Neural crest cell (in vitro differentiated cells): ENCODE data around the gene AKAP13. TPM values are rescaled to one million over a fixed set of nuclear protein-coding genes. Genes with fewer than 3 reads are reported as not detected.
"Not testable (repeated sequence)": the region's sequence is repeated elsewhere in the genome, so short reads cannot be mapped to it uniquely, and the experiment has no call there.

ENCODE experiments used
- DNase-seq: peaks from one replicate; pipeline ENCODE4 v3.0.0; 2021; ENCODE audit warnings: low read depth, mixed read lengths, low spot score
- H3K27ac Mint-ChIP-seq: one replicate; pipeline ENCODE4 v1.8.0; 2021; ENCODE audit warnings: mild to moderate bottlenecking, mixed read lengths; ENCODE audit not compliant: unreplicated experiment
- H3K27me3 Mint-ChIP-seq: 2 replicates; pipeline ENCODE4 v1.8.0; 2021; ENCODE audit warnings: low read depth, mild to moderate bottlenecking, mixed read lengths
- H3K36me3 Mint-ChIP-seq: 2 replicates; pipeline ENCODE4 v1.8.0; 2021; ENCODE audit warnings: low read depth, mild to moderate bottlenecking, mixed read lengths
- H3K4me1 Mint-ChIP-seq: 2 replicates; pipeline ENCODE4 v1.8.0; 2021; ENCODE audit warnings: mixed read lengths
- H3K4me3 Mint-ChIP-seq: one replicate; pipeline ENCODE4 v1.8.0; 2021; ENCODE audit warnings: mild to moderate bottlenecking, mixed read lengths
- H3K9me3 Mint-ChIP-seq: 2 replicates; pipeline ENCODE4 v1.8.0; 2021; ENCODE audit warnings: mixed read lengths
- CTCF ChIP-seq: fragments of 200-600 bp; sonication (generic); conservative IDR thresholded peaks from 2 replicates; pipeline ENCODE4 v1.5.0; 2021; ENCODE audit warnings: antibody characterized with exemption, mild to moderate bottlenecking
- total RNA-seq: library from RNA; stranded (reverse); gene quantifications from 2 replicates; pipeline ENCODE4 v1.2.1, GENCODE V29; 2021

AKAP13 gene
- total RNA-seq, 1 donor from 2014 or later, result 81.3 TPM

GRCh38 chr15:85485956-85486567 lies 105.7 kb downstream of the AKAP13 start:
- H3K9me3 Mint-ChIP-seq, result no peaks in the 10 kb centered on the region
- H3K4me3 Mint-ChIP-seq, result peak overlapping the region; percentile 11
- peaks cover 71% of the 10 kb centered on the region for H3K4me1 Mint-ChIP-seq
- no peaks in the 10 kb centered on the region for H3K27me3 Mint-ChIP-seq
- DNase-seq, result peak; percentile 63
- TF ChIP-seq CTCF, result peak; percentile 80
- no peak overlapping the region for H3K27ac Mint-ChIP-seq
- no peaks in the 10 kb centered on the region for H3K36me3 Mint-ChIP-seq

GRCh38 chr15:85487796-85488195 lies 107.4 kb downstream of the AKAP13 start:
- H3K4me3 Mint-ChIP-seq, H3K27ac Mint-ChIP-seq, H3K36me3 Mint-ChIP-seq, DNase-seq, H3K9me3 Mint-ChIP-seq, H3K27me3 Mint-ChIP-seq: not testable (repeated sequence)
- peaks cover 54% of the 10 kb centered on the region for H3K4me1 Mint-ChIP-seq

DNA sequence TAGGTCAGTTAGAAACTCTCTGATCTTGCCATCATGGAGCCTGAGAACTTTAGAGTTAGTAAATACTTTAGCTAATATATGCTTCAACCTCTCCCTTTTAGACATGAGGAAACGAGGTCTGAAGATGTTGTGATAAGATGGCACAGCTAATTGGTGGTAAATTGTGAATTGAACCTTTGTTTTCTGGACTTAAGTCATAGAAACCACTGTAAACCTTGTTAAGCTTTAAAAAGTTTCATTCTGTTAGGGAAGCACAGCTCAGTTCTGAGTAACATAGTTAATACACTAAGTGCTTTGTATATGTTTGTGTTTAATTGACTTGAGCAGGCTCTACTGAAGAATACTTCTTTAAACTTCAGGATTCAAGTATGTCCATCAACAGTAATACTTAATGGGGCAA lies 108.6 kb downstream of the AKAP13 start:
- Mint-ChIP-seq H3K4me1 (peaks cover 48% of the 10 kb centered on the region), H3K27ac (no peak overlapping the region), H3K27me3 (no peaks in the 10 kb centered on the region)

DNA sequence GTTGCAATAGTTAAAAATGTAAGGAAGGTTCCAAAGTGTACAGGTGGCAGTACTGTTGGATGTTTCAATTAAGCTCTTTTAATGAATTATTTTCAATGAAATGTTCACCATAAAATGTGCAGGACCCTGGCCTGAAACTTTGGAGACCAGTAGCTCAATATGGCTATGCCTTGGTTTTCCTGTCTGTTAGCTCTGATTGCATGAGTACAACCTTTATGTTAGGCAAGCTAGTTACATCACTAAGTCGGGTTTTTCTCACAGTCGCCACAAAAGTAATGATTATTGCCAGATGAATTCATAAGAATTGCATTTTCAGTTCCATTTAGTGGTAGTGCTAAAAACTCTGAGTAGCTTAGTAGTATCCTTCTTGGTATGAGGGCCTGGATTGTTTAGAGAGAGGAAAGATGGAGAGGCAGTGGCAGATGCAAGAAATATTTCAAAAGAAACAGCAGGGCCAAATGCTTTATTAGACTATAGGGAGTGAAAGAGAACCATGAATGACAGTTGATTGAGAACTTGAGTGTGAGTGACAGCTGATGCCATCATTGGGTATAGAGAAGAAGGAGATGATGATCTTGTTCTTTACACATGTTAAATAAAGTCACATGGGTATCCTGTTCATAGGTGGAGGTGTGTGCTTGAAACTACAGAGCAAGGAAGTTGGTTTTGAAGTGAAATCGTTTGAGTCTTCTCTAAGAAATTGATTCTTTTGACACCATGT lies 109.5 kb downstream of the AKAP13 start:
- no peak overlapping the region for H3K27ac Mint-ChIP-seq

More for the DNA sequence above, 108.6 kb downstream of the AKAP13 start:
- TF ChIP-seq CTCF, result no peak
- Mint-ChIP-seq H3K36me3 (no peaks in the 10 kb centered on the region), H3K4me3 (no peak overlapping the region), H3K9me3 (no peaks in the 10 kb centered on the region)
- DNase-seq, result no peak

GRCh38 chr15:85490856-85491255 lies 110.5 kb downstream of the AKAP13 start:
- no peak overlapping the region for H3K4me3 Mint-ChIP-seq
- no peaks in the 10 kb centered on the region for H3K27me3 Mint-ChIP-seq
- no peak for TF ChIP-seq CTCF
- H3K4me1 Mint-ChIP-seq, result peaks cover 41% of the 10 kb centered on the region
- DNase-seq, result no peak
- no peak overlapping the region for H3K27ac Mint-ChIP-seq
- no peaks in the 10 kb centered on the region for H3K9me3 Mint-ChIP-seq
- H3K36me3 Mint-ChIP-seq, result no peaks in the 10 kb centered on the region

More for the DNA sequence above, 109.5 kb downstream of the AKAP13 start:
- H3K9me3 Mint-ChIP-seq, result no peaks in the 10 kb centered on the region
- no peaks in the 10 kb centered on the region for H3K36me3 Mint-ChIP-seq
- no peaks in the 10 kb centered on the region for H3K27me3 Mint-ChIP-seq
- no peak overlapping the region for H3K4me3 Mint-ChIP-seq
- H3K4me1 Mint-ChIP-seq, result peaks cover 46% of the 10 kb centered on the region
- DNase-seq, result no peak
- TF ChIP-seq CTCF, result no peak

DNA sequence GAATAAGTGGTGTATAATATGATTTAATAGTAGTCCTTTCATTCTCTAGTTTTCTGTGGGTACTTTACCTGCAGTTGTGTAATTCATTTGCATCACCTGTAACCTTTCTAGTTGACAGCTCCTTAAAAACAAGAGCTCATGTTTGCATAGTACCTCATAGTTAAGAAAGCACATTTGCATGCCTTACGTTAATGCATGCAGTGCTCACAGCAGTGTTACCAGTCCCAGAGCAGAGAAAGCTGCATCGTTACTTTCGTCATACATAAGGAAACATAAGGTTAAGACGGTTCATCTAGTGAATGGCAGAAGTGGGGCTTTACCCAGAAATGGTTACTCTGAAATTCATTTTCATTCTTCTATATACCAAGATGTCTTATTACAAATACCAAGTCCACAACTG lies 111.3 kb downstream of the AKAP13 start:
- Mint-ChIP-seq H3K27me3 (no peaks in the 10 kb centered on the region), H3K4me3 (no peak overlapping the region), H3K27ac (no peak overlapping the region), H3K9me3 (no peaks in the 10 kb centered on the region), H3K4me1 (peaks cover 40% of the 10 kb centered on the region), H3K36me3 (no peaks in the 10 kb centered on the region)
- DNase-seq, result no peak
- TF ChIP-seq CTCF, result no peak
